A549 (cell line): ENCODE results near the gene KCNK3. TPM values are rescaled to one million over a fixed set of nuclear protein-coding genes. Genes with fewer than 3 reads are reported as not detected.
A peak's percentile ranks its signal among the peaks of the same experiment; 100 is the strongest.

Experiments used
- ATOH8 ChIP-seq: fragments of 250-450 bp; sonication (Bioruptor Pico); IDR thresholded peaks from 2 replicates; pipeline ENCODE4 v1.5.0; 2020; ENCODE audit warnings: low read depth, mild to moderate bottlenecking, moderate library complexity
- EHF ChIP-seq: fragments of 250-450 bp; sonication (Bioruptor Pico); IDR thresholded peaks from 2 replicates; pipeline ENCODE4 v1.5.0; 2020; ENCODE audit warnings: mild to moderate bottlenecking
- ELK1 ChIP-seq: fragments of 150-350 bp; IDR thresholded peaks from 2 replicates; pipeline ENCODE4 v1.6.1; 2014; ENCODE audit warnings: low read depth, mild to moderate bottlenecking, low read length
- EP300 ChIP-seq, 2 experiments: fragments of >200 bp; sonication (Bioruptor Twin); formaldehyde crosslinking; IDR thresholded peaks; 2 replicates in 1 of 2; 3 replicates in 1 of 2; pipeline ENCODE4 v1.6.1; 2016 to 2017
- ESRRA ChIP-seq: fragments of 150-350 bp; IDR thresholded peaks from 2 replicates; pipeline ENCODE4 v1.6.1; 2014; ENCODE audit warnings: mild to moderate bottlenecking, low read length, borderline replicate concordance
- FOSB ChIP-seq: fragments of 250-450 bp; sonication (Bioruptor Pico); IDR thresholded peaks from 2 replicates; pipeline ENCODE4 v1.5.0; 2020; ENCODE audit warnings: mild to moderate bottlenecking, moderate library complexity
- HDAC2 ChIP-seq: fragments of 200-600 bp; sonication (generic); IDR thresholded peaks from 2 replicates; pipeline ENCODE4 v1.6.1; 2016
- HEYL ChIP-seq: fragments of 250-450 bp; sonication (Bioruptor Pico); IDR thresholded peaks from 2 replicates; pipeline ENCODE4 v1.8.0; 2021; ENCODE audit warnings: mild to moderate bottlenecking, moderate library complexity
- HMGXB4 ChIP-seq: fragments of 250-450 bp; sonication (Bioruptor Pico); IDR thresholded peaks from 2 replicates; pipeline ENCODE4 v1.5.0; 2021; ENCODE audit warnings: mild to moderate bottlenecking, moderate library complexity, borderline replicate concordance
- HOXB13 ChIP-seq: fragments of 250-450 bp; sonication (Bioruptor Pico); IDR thresholded peaks from 2 replicates; pipeline ENCODE4 v1.5.0; 2020; ENCODE audit warnings: low read depth, mild to moderate bottlenecking, moderate library complexity
- HOXB5 ChIP-seq: fragments of 250-450 bp; sonication (Bioruptor Pico); IDR thresholded peaks from 2 replicates; pipeline ENCODE4 v1.5.0; 2020; ENCODE audit warnings: mild to moderate bottlenecking, moderate library complexity
- MAZ ChIP-seq: fragments of 150-350 bp; IDR thresholded peaks from 2 replicates; pipeline ENCODE4 v1.6.1; 2014; ENCODE audit warnings: antibody characterized with exemption, low read depth, low read length, borderline replicate concordance
- MYC ChIP-seq: IDR thresholded peaks from 2 replicates; pipeline ENCODE4 v1.6.1; 2012; ENCODE audit warnings: mild to moderate bottlenecking, inconsistent platforms, low read length, improper control_type of control experiment, borderline replicate concordance
- POLR2AphosphoS2 ChIP-seq: conservative IDR thresholded peaks from 2 replicates; pipeline ENCODE4 v1.6.1; 2012; ENCODE audit warnings: low read length, improper control_type of control experiment, inconsistent platforms
- REST ChIP-seq: fragments of 200-600 bp; sonication (generic); IDR thresholded peaks from 2 replicates; pipeline ENCODE4 v1.6.1; 2016; ENCODE audit warnings: antibody characterized with exemption, mild to moderate bottlenecking, moderate library complexity
- RNF2 ChIP-seq: fragments of 200-600 bp; sonication (generic); IDR thresholded peaks from 2 replicates; pipeline ENCODE4 v1.6.1; 2016; ENCODE audit warnings: low read depth, mild to moderate bottlenecking, antibody characterized with exemption, moderate library complexity, borderline replicate concordance
- USF2 ChIP-seq: fragments of 450-650 bp; IDR thresholded peaks from 2 replicates; pipeline ENCODE4 v1.6.1; 2014; ENCODE audit warnings: antibody characterized with exemption
- ZFP36 ChIP-seq: fragments of 450-650 bp; IDR thresholded peaks from 2 replicates; pipeline ENCODE4 v1.6.1; 2014; ENCODE audit warnings: borderline replicate concordance; ENCODE audit not compliant: partially characterized antibody
- polyA plus RNA-seq, 4 experiments: library from polyadenylated mRNA; depleted of rRNA in 3 of 4; stranded (reverse); fragments of >200 nt; fragmentation: RNase III in 1 of 4; extraction: RNeasy Plus Mini Kit Qiagen cat#74134 plus additional on column Dnase treatment in 1 of 4; gene quantifications; 2 replicates in 3 of 4; 3 replicates in 1 of 4; pipeline ENCODE4 v1.2.3, GENCODE V29; 2011 to 2017

Gene KCNK3
- polyA plus RNA-seq, 2 of the 4 experiments (the other 2 are of a cell fraction), result 2.4 to 2.8 TPM

- TF ChIP-seq ZFP36 (no peak), ESRRA (no peak), MAZ (no peak), FOSB (no peak), EP300 (IDR thresholded peaks at IDR 0.05) (peak; percentile 86 to 94), ELK1 (no peak), HOXB13 (peak; percentile 89; the same call in 1 of the 2 replicates), RNF2 (no peak), MYC (no peak), HMGXB4 (CRISPR knock-in tag) (no peak), ATOH8 (CRISPR knock-in tag) (peak; percentile 71), HEYL (CRISPR knock-in tag) (0 out of 2 replicates have a peak, but pooled peaks have one; percentile 22), REST (no peak), USF2 (no peak), HDAC2 (no peak), POLR2AphosphoS2 (no peak), EHF (CRISPR knock-in tag) (peak; percentile 13; the same call in 1 of the 2 replicates), HOXB5 (CRISPR knock-in tag) (peak; percentile 43; the same call in 1 of the 2 replicates)
Observed at GRCh38 chr2:26757873-26758789, 65.6 kb downstream of the KCNK3 start (continued).
